ENCODE results near the gene DNMT3A. TPM values are rescaled to one million over a fixed set of nuclear protein-coding genes. Genes with fewer than 3 reads are reported as not detected.

DNMT3A gene
- total RNA-seq, 1 experiment from 2014 or later: 12.2 TPM

DNA sequence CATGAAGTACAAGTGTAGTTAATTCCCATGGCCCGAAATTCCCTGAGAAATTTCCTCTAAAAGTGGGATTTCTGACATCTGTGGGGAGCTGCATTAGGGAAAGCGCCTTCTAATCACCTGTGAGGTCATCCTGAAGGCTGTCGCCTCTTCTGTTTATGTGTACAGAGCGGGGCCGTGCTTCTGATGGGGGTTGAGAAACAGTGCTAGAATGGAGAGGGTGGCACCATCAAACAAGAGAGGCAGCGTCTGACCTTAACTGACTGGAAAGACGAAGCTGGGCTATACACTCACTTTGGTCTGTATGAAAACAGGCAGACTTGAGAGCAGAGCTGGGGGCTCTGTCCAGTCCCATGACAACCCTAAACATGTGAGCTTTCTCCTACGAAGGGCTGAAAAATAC lies 44.2 kb upstream of the DNMT3A start:
- POLR2A ChIA-PET (ENCODE audit: unreplicated experiment): no interaction called here
- no peak overlapping the region for H3K4me3 ChIP-seq (ENCODE audit: low read length)
- TF ChIP-seq, protein P1, sequence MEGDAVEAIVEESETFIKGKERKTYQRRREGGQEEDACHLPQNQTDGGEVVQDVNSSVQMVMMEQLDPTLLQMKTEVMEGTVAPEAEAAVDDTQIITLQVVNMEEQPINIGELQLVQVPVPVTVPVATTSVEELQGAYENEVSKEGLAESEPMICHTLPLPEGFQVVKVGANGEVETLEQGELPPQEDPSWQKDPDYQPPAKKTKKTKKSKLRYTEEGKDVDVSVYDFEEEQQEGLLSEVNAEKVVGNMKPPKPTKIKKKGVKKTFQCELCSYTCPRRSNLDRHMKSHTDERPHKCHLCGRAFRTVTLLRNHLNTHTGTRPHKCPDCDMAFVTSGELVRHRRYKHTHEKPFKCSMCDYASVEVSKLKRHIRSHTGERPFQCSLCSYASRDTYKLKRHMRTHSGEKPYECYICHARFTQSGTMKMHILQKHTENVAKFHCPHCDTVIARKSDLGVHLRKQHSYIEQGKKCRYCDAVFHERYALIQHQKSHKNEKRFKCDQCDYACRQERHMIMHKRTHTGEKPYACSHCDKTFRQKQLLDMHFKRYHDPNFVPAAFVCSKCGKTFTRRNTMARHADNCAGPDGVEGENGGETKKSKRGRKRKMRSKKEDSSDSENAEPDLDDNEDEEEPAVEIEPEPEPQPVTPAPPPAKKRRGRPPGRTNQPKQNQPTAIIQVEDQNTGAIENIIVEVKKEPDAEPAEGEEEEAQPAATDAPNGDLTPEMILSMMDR (conservative IDR thresholded peaks at IDR 0.05; ENCODE audit: low read depth, low read length): no peak
- TF ChIP-seq EZH2 (IDR thresholded peaks at IDR 0.05; ENCODE audit: low read length, unreplicated experiment) (no peak), EZH2phosphoT487 (IDR thresholded peaks at IDR 0.05; ENCODE audit: borderline replicate concordance, low read length) (no peak)

DNA sequence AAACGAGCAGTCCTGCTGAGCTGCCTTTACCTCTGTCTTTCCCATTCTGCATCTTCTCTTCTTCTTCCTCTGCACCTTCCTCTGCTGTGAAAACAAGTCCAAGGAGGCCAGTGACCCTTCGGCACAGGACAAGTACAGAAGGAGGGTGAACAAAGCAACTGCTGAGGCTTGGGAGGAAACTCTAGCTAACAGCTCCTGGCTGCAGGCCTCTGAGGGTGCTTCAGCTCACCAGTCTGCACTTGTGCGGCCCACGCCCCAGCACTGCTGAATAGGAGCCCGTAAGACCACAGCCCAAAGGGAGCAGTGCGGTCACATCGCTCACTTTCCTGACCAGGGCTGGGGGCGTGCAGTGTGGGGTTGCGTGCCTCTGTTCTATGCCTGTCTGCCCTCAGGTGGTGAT lies 42.1 kb upstream of the DNMT3A start:
- ChIA-PET POLR2A (ENCODE audit: unreplicated experiment) (no interaction called here), CTCF (no interaction called here)
- no peaks in the 10 kb centered on the region for H3K9me2 ChIP-seq (replicated peaks; ENCODE audit: low read length)
- H3K79me2 ChIP-seq (ENCODE audit: low read length): no peaks in the 10 kb centered on the region
- H3K9me3 ChIP-seq (ENCODE audit: low read length): no peaks in the 10 kb centered on the region
- no peak overlapping the region for H3K4me3 ChIP-seq (ENCODE audit: low read length)
- H3K4me2 ChIP-seq (ENCODE audit: low read length): no peak overlapping the region
- no peak overlapping the region for H3K9ac ChIP-seq (ENCODE audit: low read length)
- H4K20me1 ChIP-seq (ENCODE audit: low read length): no peaks in the 10 kb centered on the region
- TF ChIP-seq EZH2 (IDR thresholded peaks at IDR 0.05; ENCODE audit: low read length, unreplicated experiment) (no peak), EZH2phosphoT487 (IDR thresholded peaks at IDR 0.05; ENCODE audit: borderline replicate concordance, low read length) (no peak)
- TF ChIP-seq, protein P1 (conservative IDR thresholded peaks at IDR 0.05; ENCODE audit: low read depth, low read length): no peak
- intact Hi-C loops (cut with micrococcal nuclease): no loop called here
- ATAC-seq (no peak), DNase-seq (no peak)
- no peaks in the 10 kb centered on the region for H3F3A ChIP-seq (ENCODE audit: low read length, unreplicated experiment)
- no peaks in the 10 kb centered on the region for H3K27me3 ChIP-seq (ENCODE audit: low read length)
- no peak overlapping the region for H3K27ac ChIP-seq (ENCODE audit: low read length)
- H3K4me1 ChIP-seq (ENCODE audit: insufficient read depth, low read length): peaks cover 9% of the 10 kb centered on the region
- no TSS peak for BruUV-seq (replicated peaks)
- H2AFZ ChIP-seq (ENCODE audit: low read length): no peak overlapping the region
- no peaks in the 10 kb centered on the region for H3K36me3 ChIP-seq (ENCODE audit: low read depth, low read length)

More for the DNA sequence above, 44.2 kb upstream of the DNMT3A start:
- H3K9me3 ChIP-seq (ENCODE audit: low read length): no peaks in the 10 kb centered on the region
- ATAC-seq (no peak), DNase-seq (no peak)
- no peaks in the 10 kb centered on the region for H3K4me1 ChIP-seq (ENCODE audit: insufficient read depth, low read length)
- no peak overlapping the region for H3K4me2 ChIP-seq (ENCODE audit: low read length)
- no peak overlapping the region for H3K27ac ChIP-seq (ENCODE audit: low read length)
- BruUV-seq (replicated peaks): no TSS peak
- CTCF ChIA-PET: no interaction called here
- H3F3A ChIP-seq (ENCODE audit: low read length, unreplicated experiment): no peaks in the 10 kb centered on the region
- H2AFZ ChIP-seq (ENCODE audit: low read length): no peak overlapping the region
- H3K36me3 ChIP-seq (ENCODE audit: low read depth, low read length): no peaks in the 10 kb centered on the region
- no peaks in the 10 kb centered on the region for H3K79me2 ChIP-seq (ENCODE audit: low read length)
- H3K27me3 ChIP-seq (ENCODE audit: low read length): no peaks in the 10 kb centered on the region
- no peak overlapping the region for H3K9ac ChIP-seq (ENCODE audit: low read length)
- H4K20me1 ChIP-seq (ENCODE audit: low read length): no peaks in the 10 kb centered on the region
- intact Hi-C loops (cut with micrococcal nuclease): no loop called here
- no peaks in the 10 kb centered on the region for H3K9me2 ChIP-seq (replicated peaks; ENCODE audit: low read length)

DNA sequence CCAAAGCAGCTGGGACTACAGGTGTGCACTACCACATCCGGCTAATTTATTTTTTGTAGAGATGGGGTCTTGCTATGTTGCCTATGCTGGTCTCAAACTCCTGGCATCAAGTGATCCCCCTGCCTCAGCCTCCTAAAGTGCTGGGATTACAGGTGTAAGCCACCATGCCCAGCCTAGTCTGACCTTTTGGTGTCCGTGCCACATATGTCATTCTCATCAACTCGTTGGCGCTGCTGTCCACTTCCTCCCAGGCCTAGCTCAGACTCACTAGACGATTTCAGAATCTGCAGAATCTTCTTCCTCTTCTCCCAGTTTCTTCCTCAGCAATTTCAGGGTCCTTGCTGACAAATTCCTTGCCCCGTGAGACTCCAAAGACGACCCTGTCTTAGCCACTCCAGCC lies 39.8 kb upstream of the DNMT3A start:
- Histone ChIP-seq H3K36me3 (ENCODE audit: low read depth, low read length) (no peaks in the 10 kb centered on the region), H3K79me2 (ENCODE audit: low read length) (no peaks in the 10 kb centered on the region), H3K9me3 (ENCODE audit: low read length) (no peaks in the 10 kb centered on the region), H3K4me2 (ENCODE audit: low read length) (no peak overlapping the region), H3K9ac (ENCODE audit: low read length) (no peak overlapping the region), H3K27ac (ENCODE audit: low read length) (no peak overlapping the region), H2AFZ (ENCODE audit: low read length) (no peak overlapping the region), H3K4me3 (ENCODE audit: low read length) (no peak overlapping the region), H3K9me2 (replicated peaks; ENCODE audit: low read length) (no peaks in the 10 kb centered on the region), H3F3A (ENCODE audit: low read length, unreplicated experiment) (no peaks in the 10 kb centered on the region), H4K20me1 (ENCODE audit: low read length) (no peaks in the 10 kb centered on the region), H3K4me1 (ENCODE audit: insufficient read depth, low read length) (peaks cover 32% of the 10 kb centered on the region), H3K27me3 (ENCODE audit: low read length) (no peaks in the 10 kb centered on the region)
- ChIA-PET POLR2A (ENCODE audit: unreplicated experiment) (no interaction called here), CTCF (no interaction called here)
- TF ChIP-seq EZH2 (IDR thresholded peaks at IDR 0.05; ENCODE audit: low read length, unreplicated experiment) (no peak), EZH2phosphoT487 (IDR thresholded peaks at IDR 0.05; ENCODE audit: borderline replicate concordance, low read length) (no peak)
- TF ChIP-seq, protein P1 (conservative IDR thresholded peaks at IDR 0.05; ENCODE audit: low read depth, low read length): no peak
- ATAC-seq (no peak), DNase-seq (no peak)
- intact Hi-C loops (cut with micrococcal nuclease): no loop called here
- no TSS peak for BruUV-seq (replicated peaks)

Data from PC-3 (cell line).